NCI-H2081 (cell line): ENCODE data around the gene NRG3.

Experiments used
- DNase-seq, 2 experiments: peaks; one replicate each; lab custom pipeline; 2025; lab: John Stamatoyannopoulos, UW

Gene NRG3

GRCh38 chr10:83007510-83007909, 1132.5 kb downstream of the NRG3 start:
- DNase-seq, result no peak

DNA sequence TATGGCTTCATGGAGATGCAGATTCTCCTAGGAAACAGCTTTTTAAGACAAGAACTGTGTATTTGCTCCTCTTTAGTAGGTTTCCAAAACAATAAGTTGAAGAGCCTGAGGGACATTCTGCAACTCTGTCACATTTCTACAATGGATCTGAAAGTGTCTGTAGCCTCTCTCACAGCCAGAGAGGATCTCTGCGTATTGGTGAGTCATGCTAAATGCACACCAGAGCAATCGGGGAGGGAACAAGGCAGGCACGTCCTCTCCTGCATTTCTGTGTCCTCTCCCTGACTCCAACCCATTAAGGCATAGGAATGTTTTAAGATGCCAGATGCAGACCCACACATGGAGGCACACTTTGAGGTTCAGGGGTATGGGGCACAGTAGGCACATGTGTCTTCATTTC, 1137.9 kb downstream of the NRG3 start:
- DNase-seq, result no peak

GRCh38 chr10:83017076-83017867, 1142.3 kb downstream of the NRG3 start:
- DNase-seq, result no peak

DNA sequence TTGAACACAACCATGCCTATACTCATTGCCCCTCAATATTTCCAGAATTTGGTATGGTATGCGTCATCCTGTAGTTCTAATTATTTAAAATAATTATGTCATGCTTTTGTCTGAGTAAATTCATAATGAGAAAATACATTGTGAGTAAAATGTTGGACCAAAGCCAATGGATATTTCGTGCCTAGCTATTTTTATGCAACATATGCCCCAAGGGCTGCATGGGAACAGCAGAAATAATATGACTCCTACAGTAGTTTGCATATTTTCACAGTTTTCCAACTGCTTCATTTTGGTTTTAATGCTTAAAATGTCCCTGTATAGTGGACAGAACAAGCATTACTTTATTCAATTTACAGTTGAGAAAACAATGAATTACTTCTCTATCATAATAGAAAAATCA, 1148.7 kb downstream of the NRG3 start:
- no peak for DNase-seq
